IPS-18a (cell line): ENCODE results near the gene MOSMO.
"Not testable (repeated sequence)": the region's sequence is repeated elsewhere in the genome, so short reads cannot be mapped to it uniquely, and the experiment has no call there.

ENCODE experiments used
- H3K27ac ChIP-seq: one replicate; pipeline ENCODE4 v1.5.1; 2013; ENCODE audit warnings: low read length
- H3K27me3 ChIP-seq: one replicate; pipeline ENCODE4 v1.6.1; 2013; ENCODE audit warnings: mild to moderate bottlenecking, low read length; ENCODE audit not compliant: control insufficient read depth, insufficient read depth
- H3K36me3 ChIP-seq: one replicate; pipeline ENCODE4 v1.6.1; 2013; ENCODE audit warnings: low read depth, low read length; ENCODE audit not compliant: control insufficient read depth
- H3K4me1 ChIP-seq: one replicate; pipeline ENCODE4 v1.6.1; 2013; ENCODE audit warnings: low read depth, low read length; ENCODE audit not compliant: control insufficient read depth
- H3K4me3 ChIP-seq: one replicate; pipeline ENCODE4 v1.5.1; 2013; ENCODE audit warnings: low read length
- H3K9ac ChIP-seq: one replicate; pipeline ENCODE4 v1.6.1; 2013; ENCODE audit warnings: mild to moderate bottlenecking, low read length, moderate library complexity
- H3K9me3 ChIP-seq: one replicate; pipeline ENCODE4 v1.6.1; 2013; ENCODE audit warnings: low read depth, low read length; ENCODE audit not compliant: control insufficient read depth

MOSMO gene

DNA sequence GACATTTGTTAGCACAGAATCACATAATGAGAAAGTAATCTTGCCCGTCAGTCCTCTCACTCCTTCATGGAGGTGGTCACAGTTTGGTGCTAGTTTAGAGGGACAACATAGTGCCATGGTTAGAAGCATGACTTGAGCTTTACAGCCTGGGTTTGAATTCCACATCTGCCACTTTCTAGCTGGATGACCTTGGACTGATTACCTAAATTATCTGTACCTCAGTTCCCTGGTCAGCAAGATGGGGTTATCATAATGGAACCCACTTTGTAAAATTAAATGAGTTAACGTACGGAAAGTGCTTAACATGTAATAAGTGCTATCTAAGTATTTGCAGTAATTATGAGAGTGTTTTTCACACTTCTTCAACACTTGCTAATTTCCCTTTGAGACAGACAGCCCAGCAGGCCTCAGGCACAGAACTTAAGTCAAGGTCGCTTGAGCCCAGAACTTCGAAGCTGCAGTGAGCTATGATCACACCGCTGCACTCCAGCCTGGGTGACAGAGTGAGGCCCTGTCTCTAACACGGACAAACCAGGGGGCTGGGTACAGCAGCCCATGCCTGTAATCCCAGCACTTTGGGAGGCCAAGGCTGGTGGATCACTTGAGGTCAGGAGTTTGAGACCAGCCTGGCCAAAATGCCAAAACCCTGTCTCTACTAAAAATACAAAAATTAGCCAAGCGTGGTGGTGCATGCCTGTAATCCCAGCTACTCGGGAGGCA, 91.5 kb downstream of the MOSMO start:
- no peaks in the 10 kb centered on the region for H3K9me3 ChIP-seq
- H3K9ac ChIP-seq, result no peak overlapping the region
- H3K4me3 ChIP-seq, result no peak overlapping the region

DNA sequence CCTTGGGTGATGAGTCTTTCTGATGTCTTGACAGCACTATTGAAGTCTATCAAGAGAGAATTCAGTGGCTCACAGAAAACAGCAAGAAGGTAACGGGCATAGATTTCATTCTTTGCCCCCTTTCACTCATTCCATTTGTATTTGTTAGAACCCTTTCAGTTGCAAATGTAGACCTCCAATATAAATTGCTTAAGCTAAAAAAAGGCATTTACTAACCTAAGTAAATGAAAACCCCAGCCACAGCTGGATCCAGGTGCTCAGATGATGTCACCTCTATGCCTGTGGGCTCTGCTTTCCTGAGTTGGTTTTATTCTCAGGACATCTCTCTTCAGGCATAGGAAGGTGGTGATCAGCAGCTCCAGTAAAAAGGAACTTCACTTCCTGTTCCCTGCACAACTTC, 95.5 kb downstream of the MOSMO start:
- Histone ChIP-seq H3K4me3 (no peak overlapping the region), H3K9me3 (no peaks in the 10 kb centered on the region), H3K27ac (no peak overlapping the region), H3K4me1 (peaks cover 3% of the 10 kb centered on the region), H3K9ac (no peak overlapping the region), H3K36me3 (no peaks in the 10 kb centered on the region), H3K27me3 (no peaks in the 10 kb centered on the region)

More for the DNA sequence above, 91.5 kb downstream of the MOSMO start:
- H3K27me3 ChIP-seq, result no peaks in the 10 kb centered on the region
- no peak overlapping the region for H3K27ac ChIP-seq
- no peaks in the 10 kb centered on the region for H3K36me3 ChIP-seq
- H3K4me1 ChIP-seq, result peaks cover 3% of the 10 kb centered on the region

DNA sequence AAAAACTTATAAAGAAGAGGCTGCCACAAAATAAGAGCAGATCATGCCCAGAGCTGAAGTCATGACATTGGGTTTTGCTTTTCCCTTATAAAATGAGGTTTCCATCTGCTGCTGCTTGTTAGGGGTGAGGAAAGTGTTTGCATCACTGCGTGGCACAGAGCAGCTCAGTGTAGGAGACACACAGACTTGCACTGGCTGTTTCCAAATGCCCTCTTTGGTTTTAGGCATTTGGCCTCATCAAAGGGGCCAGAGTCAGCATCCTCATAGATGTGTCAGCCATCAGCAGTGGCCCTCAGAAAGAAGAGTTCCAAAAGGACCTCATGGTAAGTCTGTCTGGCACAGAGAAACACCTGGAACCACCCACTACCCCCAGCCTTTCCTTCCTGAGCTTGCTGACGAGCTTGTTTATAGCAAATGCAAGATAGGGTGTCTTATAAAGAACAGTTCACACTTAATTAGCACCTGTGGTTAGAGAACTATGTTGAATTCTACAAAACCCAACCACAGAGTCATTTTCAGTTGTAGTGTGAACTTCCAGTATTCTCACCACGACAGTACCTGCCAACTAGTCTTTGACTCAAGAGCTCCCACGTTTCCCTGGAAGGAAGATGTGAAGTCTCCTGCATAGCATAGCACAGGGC, 101.5 kb downstream of the MOSMO start:
- Histone ChIP-seq H3K27me3 (no peaks in the 10 kb centered on the region), H3K36me3 (no peaks in the 10 kb centered on the region), H3K4me1 (no peaks in the 10 kb centered on the region), H3K9ac (no peak overlapping the region), H3K9me3 (no peaks in the 10 kb centered on the region), H3K4me3 (no peak overlapping the region), H3K27ac (no peak overlapping the region)

DNA sequence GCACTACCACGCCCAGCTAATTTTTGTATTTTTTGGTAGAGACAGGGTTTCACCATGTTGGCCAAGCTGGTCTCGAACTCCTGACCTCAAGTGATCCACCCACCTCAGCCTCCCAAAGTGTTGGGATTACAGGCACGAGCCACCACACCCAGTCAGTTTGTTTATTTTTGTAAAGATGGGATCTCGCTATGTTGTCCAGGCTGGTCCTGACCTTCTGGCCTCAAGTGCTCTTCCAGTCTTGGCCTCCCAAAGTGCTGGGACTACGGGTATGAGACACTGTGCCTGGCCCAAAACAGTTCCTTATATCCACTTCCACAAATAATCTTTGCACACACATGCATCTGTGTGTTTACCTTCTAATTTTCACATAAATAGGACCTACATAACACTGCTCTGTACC, 103.7 kb downstream of the MOSMO start:
- not testable (repeated sequence) for H3K27me3 ChIP-seq, H3K27ac ChIP-seq, H3K4me3 ChIP-seq, H3K9ac ChIP-seq, H3K4me1 ChIP-seq, H3K36me3 ChIP-seq, H3K9me3 ChIP-seq

- no peaks in the 10 kb centered on the region for H3K27me3 ChIP-seq
- H3K27ac ChIP-seq, result no peak overlapping the region
- no peaks in the 10 kb centered on the region for H3K4me1 ChIP-seq
- H3K36me3 ChIP-seq, result no peaks in the 10 kb centered on the region
- no peak overlapping the region for H3K9ac ChIP-seq
- no peak overlapping the region for H3K4me3 ChIP-seq
- H3K9me3 ChIP-seq, result no peaks in the 10 kb centered on the region
Observed at GRCh38 chr16:22116095-22116700, 108.3 kb downstream of the MOSMO start.

DNA sequence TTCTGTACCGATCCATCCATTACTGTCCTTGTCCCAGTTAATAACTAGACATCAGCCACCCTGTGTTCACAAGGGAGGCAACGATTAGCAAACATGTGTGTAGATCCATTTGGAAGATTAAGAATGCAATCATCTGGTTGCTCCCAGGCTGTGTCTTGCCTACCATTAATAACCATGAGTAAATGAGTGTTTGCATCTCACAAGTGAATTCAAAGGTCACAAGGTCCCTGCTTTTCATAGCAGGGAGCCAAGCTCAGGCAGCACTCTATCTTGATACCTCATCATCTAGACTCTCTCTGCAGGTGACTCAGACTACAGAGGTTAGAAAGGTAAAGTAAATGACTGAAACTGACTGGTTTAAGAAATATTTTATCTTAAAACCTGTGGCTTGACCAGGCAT, 109.7 kb downstream of the MOSMO start:
- H3K27ac ChIP-seq, result no peak overlapping the region
- H3K9me3 ChIP-seq, result no peaks in the 10 kb centered on the region
- no peaks in the 10 kb centered on the region for H3K27me3 ChIP-seq
- H3K9ac ChIP-seq, result no peak overlapping the region
- H3K4me3 ChIP-seq, result no peak overlapping the region
- no peaks in the 10 kb centered on the region for H3K36me3 ChIP-seq
- H3K4me1 ChIP-seq, result no peaks in the 10 kb centered on the region

DNA sequence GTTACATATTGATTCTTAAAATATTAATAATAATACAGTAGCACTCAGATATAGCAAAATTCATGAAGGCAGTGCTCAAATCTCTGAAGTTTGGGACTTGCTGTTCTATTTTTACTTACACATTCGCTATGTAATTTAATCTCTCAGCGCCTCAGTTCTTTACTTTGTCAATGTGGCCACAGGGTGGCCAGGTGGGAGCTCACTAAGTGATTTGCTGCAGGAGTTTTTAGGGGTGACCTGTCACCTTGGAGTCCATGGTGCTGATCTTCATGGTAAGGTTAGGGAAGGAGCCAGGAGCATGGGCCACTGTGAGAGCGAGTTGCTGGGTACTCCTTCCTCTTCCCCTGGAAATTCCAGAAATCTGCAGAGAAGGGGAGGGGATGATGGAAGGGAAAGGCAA, 112.5 kb downstream of the MOSMO start:
- Histone ChIP-seq H3K27ac (no peak overlapping the region), H3K4me3 (no peak overlapping the region), H3K36me3 (no peaks in the 10 kb centered on the region), H3K4me1 (no peaks in the 10 kb centered on the region), H3K27me3 (no peaks in the 10 kb centered on the region), H3K9me3 (no peaks in the 10 kb centered on the region), H3K9ac (no peak overlapping the region)

DNA sequence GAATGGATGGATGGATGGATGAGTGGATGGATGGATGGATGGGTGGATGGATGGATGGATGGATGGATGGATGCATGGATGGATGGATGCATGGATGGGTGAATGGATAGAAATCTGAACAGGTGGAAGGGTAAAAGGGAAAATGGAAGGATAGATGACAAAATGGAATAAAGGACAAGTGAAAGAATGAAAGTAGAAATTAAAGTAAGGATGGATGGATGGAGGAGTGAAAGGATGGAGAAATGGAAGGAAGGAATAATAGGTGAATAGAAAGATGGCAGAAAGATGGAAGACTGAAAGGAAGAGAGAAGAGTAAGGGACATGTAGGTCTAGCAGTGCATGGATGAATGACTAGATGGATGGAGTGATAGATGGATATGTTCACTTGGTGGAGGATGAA, 114.3 kb downstream of the MOSMO start:
- no peak overlapping the region for H3K9ac ChIP-seq
- no peaks in the 10 kb centered on the region for H3K4me1 ChIP-seq
- H3K4me3 ChIP-seq, result no peak overlapping the region
- no peaks in the 10 kb centered on the region for H3K27me3 ChIP-seq
- H3K36me3 ChIP-seq, result no peaks in the 10 kb centered on the region
- H3K9me3 ChIP-seq, result no peaks in the 10 kb centered on the region
- no peak overlapping the region for H3K27ac ChIP-seq

DNA sequence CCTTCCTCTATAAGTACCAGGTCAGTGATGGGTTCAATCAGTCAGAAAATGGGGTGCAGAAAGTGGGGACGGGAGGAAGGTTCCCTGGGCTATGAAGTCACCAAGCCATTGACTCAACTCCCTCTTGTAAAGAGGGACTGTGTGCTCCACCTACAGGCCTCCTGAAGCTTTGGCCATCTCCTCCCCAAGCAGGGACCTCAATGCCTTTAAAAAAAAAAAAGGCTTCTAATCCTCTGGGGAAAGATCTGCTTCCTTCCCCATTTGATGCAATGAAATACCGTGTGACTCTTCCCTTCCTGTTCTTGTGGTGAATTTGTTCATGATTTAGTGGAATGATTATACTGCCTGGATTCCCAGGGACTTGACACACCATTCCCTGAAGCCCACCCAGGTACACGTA, 115.2 kb downstream of the MOSMO start:
- Histone ChIP-seq H3K4me1 (no peaks in the 10 kb centered on the region), H3K4me3 (no peak overlapping the region), H3K36me3 (no peaks in the 10 kb centered on the region)

GRCh38 chr16:22123759-22124490, 116.0 kb downstream of the MOSMO start:
- Histone ChIP-seq H3K4me3 (no peak overlapping the region), H3K27me3 (no peaks in the 10 kb centered on the region), H3K36me3 (no peaks in the 10 kb centered on the region), H3K9me3 (no peaks in the 10 kb centered on the region), H3K4me1 (no peaks in the 10 kb centered on the region), H3K27ac (no peak overlapping the region), H3K9ac (no peak overlapping the region)

More for the DNA sequence above, 115.2 kb downstream of the MOSMO start:
- no peaks in the 10 kb centered on the region for H3K27me3 ChIP-seq
- H3K27ac ChIP-seq, result no peak overlapping the region
- H3K9ac ChIP-seq, result no peak overlapping the region
- H3K9me3 ChIP-seq, result no peaks in the 10 kb centered on the region

DNA sequence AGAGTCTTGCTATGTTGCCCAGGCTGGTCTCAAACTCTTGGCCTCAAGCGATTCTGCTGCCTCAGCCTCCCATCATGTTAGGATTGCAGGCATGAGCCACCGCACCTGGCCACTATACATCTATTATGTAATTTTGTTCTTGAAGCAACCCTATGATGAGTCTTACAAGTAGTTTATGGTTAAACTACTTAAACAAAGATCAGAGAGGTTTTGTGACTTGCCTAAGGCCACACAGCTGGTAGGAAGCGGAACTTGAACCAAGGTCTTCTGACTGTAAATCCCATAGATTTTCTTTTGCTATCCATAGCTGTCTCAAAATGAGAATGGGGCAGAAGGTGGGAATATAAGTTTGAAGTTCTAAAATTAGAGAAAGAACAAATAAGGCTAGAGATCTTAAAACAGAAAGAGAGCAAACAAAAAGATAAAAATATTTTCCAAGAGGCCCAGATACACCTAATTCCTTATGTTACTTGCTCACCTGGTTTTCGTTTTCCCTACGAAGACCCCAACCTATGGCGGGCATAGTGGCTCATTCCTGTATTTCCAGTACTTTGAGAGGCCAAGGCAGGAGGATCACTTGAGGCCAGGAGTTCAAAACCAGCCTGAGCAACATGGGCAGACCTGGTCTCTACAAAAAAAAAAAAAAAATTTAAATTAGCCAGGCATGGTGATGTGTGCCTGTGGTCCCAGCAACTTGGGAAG, 116.8 kb downstream of the MOSMO start:
- no peaks in the 10 kb centered on the region for H3K9me3 ChIP-seq
- H3K4me3 ChIP-seq, result no peak overlapping the region
- H3K4me1 ChIP-seq, result no peaks in the 10 kb centered on the region
- no peaks in the 10 kb centered on the region for H3K36me3 ChIP-seq
- no peak overlapping the region for H3K27ac ChIP-seq
- H3K27me3 ChIP-seq, result no peaks in the 10 kb centered on the region
- H3K9ac ChIP-seq, result no peak overlapping the region
